GM10248 (cell line): Measurements from ENCODE around the gene USP49.

Experiments used
- CTCF ChIA-PET: fragments of 300-600 bp; sonication (Branson Sonifier 250); formaldehyde crosslinking; extraction: SDS; loops from one replicate; lab custom pipeline; 2021; ENCODE audit warnings: antibody characterized with exemption; lab: Yijun Ruan, JAX
- POLR2A ChIA-PET: fragments of 350-650 bp; sonication (Branson Sonifier 250); formaldehyde crosslinking; extraction: SDS; loops from one replicate; lab custom pipeline; 2020; ENCODE audit warnings: antibody characterized with exemption; lab: Yijun Ruan, JAX
- DNase-seq: peaks from one replicate; pipeline ENCODE4 v3.0.0; 2012; ENCODE audit errors: extremely low spot score
- TF ChIP-seq, protein P1 (sequence below): IDR thresholded peaks from 2 replicates; pipeline ENCODE4 v1.5.1; 2012; ENCODE audit warnings: mild to moderate bottlenecking, low read depth; ENCODE audit errors: extremely low read depth, missing control alignments, control extremely low read depth

The USP49 gene

DNA sequence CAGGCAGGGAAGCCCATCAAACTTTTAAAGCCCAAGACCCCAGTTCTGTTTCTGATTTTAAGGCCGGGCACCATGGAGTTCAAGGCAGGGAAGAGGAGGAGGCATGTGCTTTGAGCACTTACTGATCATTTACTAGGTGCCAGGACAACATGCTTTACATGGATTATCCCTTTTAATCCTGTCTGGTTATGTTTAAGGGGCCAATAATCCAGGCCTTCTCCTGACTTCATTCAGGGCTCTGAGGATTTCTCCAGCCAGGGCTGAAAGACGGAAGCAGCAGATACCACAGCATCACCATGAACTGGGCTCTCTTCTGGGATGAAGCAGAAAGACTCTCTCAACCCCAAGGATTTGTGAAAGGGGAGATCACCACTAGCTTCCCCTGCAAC, 42.3 kb upstream of the USP49 start:
- DNase-seq = no peak
- CTCF ChIA-PET = interaction anchor here (0.7 to 6.8 kb wide), 13 partner anchors 8 to 200 kb away, joined by 3 to 57 read pairs (median 8); partner anchors contain the start of genes BYSL and MED20
- POLR2A ChIA-PET = no interaction called here
- TF ChIP-seq, protein P1, sequence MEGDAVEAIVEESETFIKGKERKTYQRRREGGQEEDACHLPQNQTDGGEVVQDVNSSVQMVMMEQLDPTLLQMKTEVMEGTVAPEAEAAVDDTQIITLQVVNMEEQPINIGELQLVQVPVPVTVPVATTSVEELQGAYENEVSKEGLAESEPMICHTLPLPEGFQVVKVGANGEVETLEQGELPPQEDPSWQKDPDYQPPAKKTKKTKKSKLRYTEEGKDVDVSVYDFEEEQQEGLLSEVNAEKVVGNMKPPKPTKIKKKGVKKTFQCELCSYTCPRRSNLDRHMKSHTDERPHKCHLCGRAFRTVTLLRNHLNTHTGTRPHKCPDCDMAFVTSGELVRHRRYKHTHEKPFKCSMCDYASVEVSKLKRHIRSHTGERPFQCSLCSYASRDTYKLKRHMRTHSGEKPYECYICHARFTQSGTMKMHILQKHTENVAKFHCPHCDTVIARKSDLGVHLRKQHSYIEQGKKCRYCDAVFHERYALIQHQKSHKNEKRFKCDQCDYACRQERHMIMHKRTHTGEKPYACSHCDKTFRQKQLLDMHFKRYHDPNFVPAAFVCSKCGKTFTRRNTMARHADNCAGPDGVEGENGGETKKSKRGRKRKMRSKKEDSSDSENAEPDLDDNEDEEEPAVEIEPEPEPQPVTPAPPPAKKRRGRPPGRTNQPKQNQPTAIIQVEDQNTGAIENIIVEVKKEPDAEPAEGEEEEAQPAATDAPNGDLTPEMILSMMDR = no peak

DNA sequence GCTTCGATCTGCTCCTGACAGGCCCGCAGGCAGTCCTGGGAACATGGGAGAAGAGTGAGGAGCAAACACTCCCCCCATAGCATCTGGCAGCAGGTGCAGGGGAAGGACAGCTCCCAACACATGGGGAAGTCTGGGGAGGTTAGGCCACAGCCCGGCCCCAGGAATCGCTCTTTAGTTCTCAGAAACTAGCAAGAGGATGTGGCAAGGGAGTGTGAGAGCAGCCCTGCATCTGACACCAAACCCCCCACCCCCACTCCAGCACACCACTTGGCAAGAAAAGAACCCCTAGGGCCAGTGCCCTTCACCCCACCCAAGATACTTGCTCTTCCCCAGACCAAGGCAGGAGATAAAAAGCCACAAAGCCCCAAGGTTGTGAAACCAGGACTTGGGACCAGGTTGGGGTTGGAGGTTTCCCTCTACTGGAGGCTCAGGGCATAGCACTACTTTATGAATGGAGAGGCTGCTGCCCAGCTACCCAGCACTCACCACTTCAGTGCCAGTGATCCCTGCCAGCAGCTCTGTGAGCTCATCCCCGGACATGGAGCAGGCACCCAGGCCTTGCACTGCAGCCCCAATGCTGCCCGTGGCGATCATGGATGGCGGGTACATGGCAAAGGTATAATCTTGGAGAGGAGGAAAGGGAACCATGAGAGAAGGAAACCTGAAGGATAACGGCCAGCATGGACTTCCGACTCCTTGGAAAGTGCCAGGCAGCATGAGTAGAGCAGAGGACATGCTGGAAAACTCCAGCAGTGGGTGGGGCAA, 41.1 kb upstream of the USP49 start:
- peak; percentile 78 for DNase-seq
- ChIA-PET CTCF (interaction anchor here (0.7 to 8.3 kb wide), 29 partner anchors 7 to 201 kb away, joined by 3 to 116 read pairs (median 4); partner anchors contain the start of genes BYSL, MED20, TAF8 and TOMM6), POLR2A (interaction anchor here (1.2 kb wide), 1 partner anchor 15 kb away, joined by 5 read pairs; the partner anchor contains the start of gene MED20)
- TF ChIP-seq, protein P1 = peak; percentile 82

DNA sequence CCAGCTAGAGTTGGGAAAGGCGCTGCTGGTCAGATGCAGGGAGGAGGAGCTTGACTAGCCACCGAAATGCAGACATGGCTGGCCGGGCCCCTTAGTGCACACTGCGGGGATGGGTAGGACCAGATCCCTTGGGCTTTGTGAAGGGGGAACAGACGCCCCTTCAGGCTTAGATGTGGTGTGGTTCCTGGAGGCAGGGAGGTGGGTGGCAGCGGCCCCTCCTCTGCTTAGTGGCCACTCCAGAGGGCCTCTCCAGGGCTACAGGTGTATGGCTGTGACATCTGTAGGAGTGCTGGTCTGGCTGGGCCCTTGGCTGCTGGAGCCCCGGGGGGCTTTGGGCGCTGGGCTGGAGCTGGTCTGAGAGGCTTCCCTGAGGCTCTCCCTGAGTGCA, 40.5 kb upstream of the USP49 start:
- DNase-seq = no peak
- TF ChIP-seq, protein P1 = no peak
- CTCF ChIA-PET = interaction anchor here (0.7 to 8.3 kb wide), 23 partner anchors 6 to 169 kb away, joined by 3 to 116 read pairs (median 6); partner anchors contain the start of genes BYSL, MED20, TAF8 and TOMM6
- POLR2A ChIA-PET = interaction anchor here (1.2 kb wide), 1 partner anchor 15 kb away, joined by 5 read pairs; the partner anchor contains the start of gene MED20

DNA sequence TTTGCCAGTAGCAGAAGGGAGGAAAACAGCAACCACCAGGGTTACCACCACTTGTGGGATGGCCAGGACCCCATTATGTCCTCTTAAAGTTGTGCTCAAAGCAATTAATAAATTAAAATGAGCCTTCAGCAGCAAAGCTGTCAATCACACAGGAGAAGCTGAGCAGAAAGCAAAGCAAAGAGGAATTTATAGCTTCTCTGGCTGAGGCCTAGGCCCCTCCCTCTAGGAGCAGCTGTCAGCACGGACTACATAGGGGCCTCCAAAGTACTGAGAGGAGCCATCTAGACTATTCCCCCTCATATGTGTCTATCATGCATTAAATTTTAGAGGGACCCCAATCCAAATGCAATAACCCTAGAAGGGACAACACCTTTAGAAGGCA, 40.0 kb upstream of the USP49 start:
- TF ChIP-seq, protein P1 = no peak
- ChIA-PET POLR2A (no interaction called here), CTCF (interaction anchor here (1.1 to 8.3 kb wide), 17 partner anchors 6 to 148 kb away, joined by 3 to 116 read pairs (median 6); partner anchors contain the start of genes BYSL, MED20, TAF8 and TOMM6)
- no peak for DNase-seq

DNA sequence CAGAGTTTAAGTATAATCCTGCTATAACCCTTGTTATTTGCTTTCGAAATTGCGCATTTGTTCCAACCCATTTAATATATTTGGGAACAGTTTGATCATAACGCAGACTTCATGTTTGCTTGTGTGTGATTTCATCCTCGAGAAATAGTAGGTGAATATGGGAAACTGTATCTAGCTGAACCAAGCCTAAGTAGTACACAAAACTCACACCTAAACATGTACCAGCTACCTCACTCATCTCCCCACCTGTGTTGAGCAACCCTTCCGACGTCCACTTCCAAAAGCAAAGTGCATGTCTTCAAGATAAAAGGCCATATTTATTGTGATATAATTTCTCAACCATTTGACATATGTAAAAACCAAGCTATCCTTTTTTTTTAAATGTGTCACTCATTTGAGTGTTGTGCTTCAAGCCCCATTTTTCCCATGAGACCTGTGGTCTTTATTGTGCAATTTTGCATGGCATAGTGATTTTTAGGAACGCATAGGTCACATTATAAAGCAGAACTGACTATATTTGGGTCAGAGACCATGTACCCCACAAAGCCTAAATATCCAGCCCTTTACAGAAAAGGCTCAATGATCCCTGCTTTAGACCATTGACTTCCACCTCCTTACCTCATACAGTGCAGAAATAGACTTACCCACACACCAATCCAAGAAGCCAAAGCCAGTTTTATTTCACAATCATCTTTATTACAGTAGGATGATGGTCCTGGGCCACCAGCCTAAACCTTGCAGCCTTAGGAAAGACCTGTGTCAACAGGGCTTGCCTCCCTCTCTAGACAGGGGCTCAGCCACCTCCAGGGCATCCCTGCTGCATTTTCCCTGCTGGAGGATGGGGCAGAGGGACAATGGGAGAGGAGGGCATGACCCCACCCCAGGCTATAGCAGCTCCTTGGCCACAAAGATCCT, 39.4 kb upstream of the USP49 start:
- POLR2A ChIA-PET = no interaction called here
- no peak for DNase-seq
- CTCF ChIA-PET = interaction anchor here (1.1 to 8.3 kb wide), 11 partner anchors 12 to 147 kb away, joined by 3 to 116 read pairs (median 6); partner anchors contain the start of genes BYSL, MED20, TAF8 and TOMM6
- TF ChIP-seq, protein P1 = no peak

DNA sequence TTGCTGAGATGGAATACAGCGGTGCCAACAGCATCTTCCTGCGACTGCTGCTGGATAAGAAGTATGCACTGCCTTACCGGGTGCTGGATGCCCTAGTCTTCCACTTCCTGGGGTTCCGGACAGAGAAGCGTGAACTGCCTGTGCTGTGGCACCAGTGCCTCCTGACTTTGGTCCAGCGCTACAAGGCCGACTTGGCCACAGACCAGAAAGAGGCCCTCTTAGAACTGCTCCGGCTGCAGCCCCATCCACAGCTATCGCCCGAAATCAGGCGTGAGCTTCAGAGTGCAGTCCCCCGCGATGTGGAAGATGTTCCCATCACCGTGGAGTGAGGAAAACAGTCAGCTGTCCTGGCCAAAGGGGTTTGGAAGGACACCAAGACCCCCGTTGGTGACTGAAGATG, 37.2 kb upstream of the USP49 start:
- CTCF ChIA-PET = interaction anchor here (1.1 to 8.3 kb wide), 5 partner anchors 6 to 145 kb away, joined by 7 to 116 read pairs (median 26); partner anchors contain the start of genes BYSL, MED20 and TOMM6
- POLR2A ChIA-PET = no interaction called here
- TF ChIP-seq, protein P1 = no peak
- DNase-seq = no peak
